Omental fat pad (tissue), 4 donors: Measurements from ENCODE around the gene GAS6. TPM values are rescaled to one million over a fixed set of nuclear protein-coding genes. Genes with fewer than 3 reads are reported as not detected.
A peak's percentile ranks its signal among the peaks of the same experiment; 100 is the strongest.

Source experiments
- ATAC-seq: fragments of 150-250 bp; one replicate; pipeline ENCODE4 v1.9.1; 2016; ENCODE audit warnings: mild to moderate bottlenecking, moderate library complexity; ENCODE audit not compliant: low FRiP score
- DNase-seq: peaks from one replicate; pipeline ENCODE4 v3.0.0-alpha.2; 2019; ENCODE audit warnings: low spot score
- CTCF ChIP-seq, 3 donors: fragments of 450-650 bp; IDR thresholded peaks; one replicate each; pipeline ENCODE4 v1.5.1; 2016 to 2017; ENCODE audit warnings: antibody characterized with exemption in 3 of 3, mild to moderate bottlenecking in 3 of 3, moderate library complexity in 2 of 3
- total RNA-seq, 4 donors: library from RNA; depleted of rRNA; stranded (reverse); fragments of >200 nt; gene quantifications; one replicate each; pipeline ENCODE4 v1.1.0, GENCODE V29; 2016

The GAS6 gene
- total RNA-seq, 4 donors from 2014 or later, result 129 to 207 (median 164) TPM

GRCh38 chr13:113851480-113851803, 12.4 kb downstream of the GAS6 start:
- DNase-seq (no peak), ATAC-seq (no peak)
- no peak for TF ChIP-seq CTCF (IDR thresholded peaks at IDR 0.05)

DNA sequence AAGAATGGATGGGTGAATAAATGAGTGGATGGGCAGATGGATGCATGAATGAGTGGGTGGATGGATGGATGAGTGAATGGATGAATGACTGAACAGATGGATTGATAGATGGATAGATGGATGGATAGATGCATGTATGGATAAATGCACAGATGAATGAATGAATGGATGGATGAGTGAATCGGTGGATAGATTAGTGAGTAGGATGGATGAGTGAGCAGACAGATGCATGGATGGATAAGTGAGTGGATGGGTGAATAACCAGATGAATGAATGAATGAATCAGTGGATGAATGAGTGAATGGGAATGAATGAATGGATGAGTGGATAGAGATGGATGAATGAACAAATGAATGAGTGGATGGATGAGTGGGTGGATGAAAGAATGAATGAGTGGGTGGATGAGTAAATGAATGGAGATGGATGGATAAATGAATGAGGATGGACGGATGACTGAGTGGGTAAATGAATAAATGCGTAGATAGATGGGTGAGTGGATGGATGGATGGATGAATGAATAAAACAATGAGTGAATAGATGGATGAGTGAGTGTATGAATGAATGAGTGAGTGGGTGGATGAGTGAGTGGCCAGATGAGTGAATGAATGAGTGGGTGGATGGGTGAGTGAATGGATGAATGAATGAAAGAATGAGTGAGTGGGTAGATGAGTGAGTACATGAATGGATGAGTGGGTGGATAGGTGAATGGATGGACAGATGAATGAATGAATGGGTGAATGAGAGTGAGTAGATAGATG, 13.0 kb downstream of the GAS6 start:
- ATAC-seq (no peak), DNase-seq (no peak)
- no peak for TF ChIP-seq CTCF (IDR thresholded peaks at IDR 0.05)

DNA sequence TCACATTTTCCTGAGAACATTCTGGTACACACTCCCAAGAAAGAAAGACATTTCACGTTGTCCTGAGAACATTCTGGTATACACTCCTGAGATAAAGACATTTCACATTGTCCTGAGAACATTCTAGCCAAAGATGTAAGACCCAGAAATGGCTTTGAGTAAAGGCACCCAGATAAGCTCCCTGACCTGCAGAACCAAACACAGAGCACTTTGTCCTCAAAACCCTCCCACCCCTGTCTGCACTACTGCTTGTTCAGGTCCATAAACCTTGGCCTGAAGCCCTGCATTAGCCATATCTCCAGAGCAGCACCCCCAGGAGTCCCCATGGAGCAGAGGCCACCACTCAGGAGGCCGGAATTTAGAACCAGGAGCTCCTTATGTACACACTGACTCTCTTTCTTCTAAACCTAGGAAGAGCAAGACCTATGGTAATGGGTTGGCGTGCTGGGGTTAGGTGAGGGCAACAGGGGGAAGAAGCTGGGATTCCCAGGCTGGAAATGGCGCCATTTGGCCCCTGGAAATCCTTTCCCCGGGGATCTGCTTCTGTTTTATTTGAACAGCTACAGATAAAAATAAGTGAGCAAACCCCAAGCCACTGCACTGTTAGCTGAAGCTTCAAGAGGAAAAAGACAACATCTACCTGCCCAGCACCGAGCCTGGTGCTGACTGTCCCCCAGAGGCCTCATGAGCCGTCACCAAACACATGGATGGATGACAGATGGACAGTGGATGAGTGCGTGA, 13.7 kb downstream of the GAS6 start:
- DNase-seq, result no peak
- no peak for ATAC-seq
- TF ChIP-seq CTCF (IDR thresholded peaks at IDR 0.05), result no peak

DNA sequence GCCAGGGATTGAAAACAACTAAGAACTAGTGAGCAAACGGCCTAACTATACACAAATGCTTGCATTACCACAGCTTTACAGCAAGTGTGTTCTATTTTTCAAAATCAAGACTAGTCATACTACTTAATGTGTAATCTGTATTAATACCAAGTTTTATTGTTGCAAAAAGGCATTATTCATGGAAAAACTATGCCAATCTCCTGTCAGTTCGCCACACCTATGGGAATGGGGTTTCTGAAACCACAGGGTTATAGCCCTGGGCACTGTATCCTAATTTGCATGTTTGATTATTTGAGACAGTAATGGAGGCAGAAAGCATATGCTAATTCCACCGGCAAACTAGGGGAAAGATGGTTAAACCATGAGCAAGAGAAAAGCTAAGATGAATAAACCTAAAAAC, 14.3 kb downstream of the GAS6 start:
- TF ChIP-seq CTCF (IDR thresholded peaks at IDR 0.05), result no peak
- no peak for DNase-seq

GRCh38 chr13:113848431-113849260, 15.2 kb downstream of the GAS6 start:
- ATAC-seq, result peak; percentile 80
- DNase-seq, result peak; percentile 21
- no peak for TF ChIP-seq CTCF (IDR thresholded peaks at IDR 0.05)

More for the DNA sequence above, 14.3 kb downstream of the GAS6 start:
- no peak for ATAC-seq

DNA sequence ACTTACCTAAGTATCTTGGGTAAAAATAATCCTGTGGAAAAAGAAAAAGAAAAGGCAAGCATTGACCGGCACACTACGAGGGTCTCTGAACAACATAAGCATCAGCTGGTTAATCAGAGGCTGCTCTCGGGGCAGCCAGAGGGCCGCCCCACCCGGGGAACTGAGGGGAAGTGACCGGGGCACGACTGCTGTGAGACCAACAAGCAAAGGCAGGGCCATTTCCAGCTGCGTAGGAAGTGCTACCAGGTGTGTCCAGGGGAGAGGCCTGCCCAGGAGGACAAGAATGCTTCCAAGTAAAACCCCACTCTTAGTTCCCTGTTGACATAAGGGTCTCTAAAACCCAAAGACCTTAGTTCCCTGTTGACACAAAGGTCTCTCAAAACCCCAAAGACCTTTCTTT, 15.9 kb downstream of the GAS6 start:
- DNase-seq, result peak; percentile 15
- no peak for TF ChIP-seq CTCF (IDR thresholded peaks at IDR 0.05)
- no peak for ATAC-seq
